ENCODE results near the gene CAVIN1. TPM values are rescaled to one million over a fixed set of nuclear protein-coding genes. Genes with fewer than 3 reads are reported as not detected.
A peak's percentile ranks its signal among the peaks of the same experiment; 100 is the strongest.
"Not testable (repeated sequence)": the region's sequence is repeated elsewhere in the genome, so short reads cannot be mapped to it uniquely, and the experiment has no call there.

CAVIN1 gene
- total and polyA plus RNA-seq, 5 donors from 2014 or later = 0.03 to 1.1 (median 0.14) TPM

DNA sequence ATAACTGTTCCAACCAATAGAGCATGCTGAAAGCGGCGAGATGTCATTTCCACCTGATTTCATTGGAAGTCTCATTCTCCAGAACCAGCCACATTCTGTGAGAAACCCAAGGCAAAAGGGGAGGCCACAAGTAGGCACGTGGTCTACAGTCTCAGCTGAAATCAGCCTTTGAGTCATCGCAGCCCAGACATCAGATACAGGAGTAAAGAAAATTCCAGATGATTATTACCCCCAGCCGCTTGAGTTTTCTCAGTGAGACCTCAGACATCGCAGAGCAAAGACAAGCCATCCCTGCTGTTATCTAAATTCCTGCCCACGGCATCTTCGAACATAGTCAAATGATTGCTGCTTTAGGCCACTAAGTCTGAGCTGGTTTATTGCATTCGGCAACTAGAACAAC lies 57.9 kb downstream of the CAVIN1 start:
- Mint-ChIP-seq H3K27me3 (no peaks in the 10 kb centered on the region), H3K36me3 (peaks cover 20% of the 10 kb centered on the region), H3K4me1 (peaks cover 34 to 81% (median 70%) of the 10 kb centered on the region in 4 donors), H3K4me3 (peak overlapping the region in 3 of 4 donors; percentile 1 to 53 (median 44)), H3K27ac (peak overlapping the region; percentile 49 to 60 (median 52)), H3K9me3 (peaks cover 0 to 2% (median 0%) of the 10 kb centered on the region in 7 donors)
- ATAC-seq (ENCODE audit: low read depth in 2 of 2) (no peak), DNase-seq (no peak)
- H3K27me3 ChIP-seq (ENCODE audit: control insufficient read depth, insufficient read depth, low read length) = no peaks in the 10 kb centered on the region
- H3K27ac ChIP-seq (ENCODE audit: insufficient read depth, low read length, poor library complexity, severe bottlenecking) = no peak overlapping the region
- H3K36me3 ChIP-seq (ENCODE audit: control insufficient read depth, insufficient read depth, low read length) = peaks cover 6% of the 10 kb centered on the region
- peaks cover 30% of the 10 kb centered on the region for H3K4me1 ChIP-seq (ENCODE audit: control insufficient read depth, insufficient read depth, low read length, poor library complexity, severe bottlenecking)
- no peaks in the 10 kb centered on the region for H3K9me3 ChIP-seq (ENCODE audit: control insufficient read depth in 2 of 2, low read length in 2 of 2)
- no peak overlapping the region for H3K4me3 ChIP-seq (ENCODE audit: low read depth, low read length)

DNA sequence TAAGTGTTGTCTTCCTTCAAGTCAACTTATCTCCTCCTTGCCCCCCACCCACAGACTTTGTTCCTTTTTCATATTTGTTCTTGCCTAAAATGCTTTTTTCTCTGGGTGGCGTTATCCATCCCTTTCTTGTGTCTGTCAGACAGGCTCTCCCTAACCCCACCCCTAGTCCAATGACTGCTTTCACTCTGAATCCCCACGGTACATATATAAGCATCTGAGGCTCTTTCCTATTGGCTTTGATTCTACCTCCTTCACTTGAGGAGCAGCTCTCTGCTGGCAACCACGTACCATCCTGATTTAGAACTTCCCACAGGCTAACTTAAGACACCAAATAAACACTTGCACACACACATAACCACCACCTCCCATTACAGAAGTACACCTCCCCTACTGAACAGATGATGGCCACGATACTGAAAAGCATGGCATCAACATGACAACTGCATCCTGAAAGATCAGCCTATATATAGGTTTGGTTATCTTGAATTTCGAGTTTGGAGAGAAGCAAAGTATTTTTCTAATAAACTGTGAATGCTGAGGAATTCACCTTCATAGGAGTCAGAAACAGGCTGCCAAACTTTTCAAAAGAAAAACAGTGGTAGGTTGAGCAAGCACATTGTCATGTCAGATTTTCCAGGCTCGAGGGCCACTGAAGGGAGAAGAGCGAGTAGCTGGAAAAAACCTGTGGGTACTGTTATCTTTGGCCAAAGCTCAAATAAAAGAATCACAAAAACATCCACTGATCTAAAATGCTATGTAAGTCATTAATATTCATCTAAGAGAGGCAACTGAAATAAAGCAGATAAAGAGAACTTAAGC lies 59.1 kb downstream of the CAVIN1 start:
- H3K27ac ChIP-seq (ENCODE audit: insufficient read depth, low read length, poor library complexity, severe bottlenecking) = no peak overlapping the region

DNA sequence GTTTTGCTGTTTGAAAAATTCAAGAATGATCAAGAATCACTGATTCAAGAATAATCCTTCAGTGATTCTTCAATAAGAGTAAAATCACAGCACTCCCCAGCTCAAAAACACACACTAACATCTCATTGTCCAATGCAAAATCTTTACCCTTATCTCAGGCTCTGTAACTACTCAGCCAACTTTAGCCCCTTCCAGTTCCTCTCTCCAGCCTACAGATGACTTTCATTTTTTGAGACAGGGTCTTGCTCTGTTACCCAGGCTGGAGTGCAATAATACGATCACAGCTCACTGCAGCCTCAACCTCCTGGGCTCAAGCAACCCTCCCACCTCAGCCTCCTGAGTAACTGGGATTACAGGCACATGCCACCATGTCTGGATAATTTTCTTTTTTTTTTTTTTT lies 59.8 kb downstream of the CAVIN1 start:
- peaks cover 21% of the 10 kb centered on the region for H3K36me3 Mint-ChIP-seq
- Histone ChIP-seq H3K27me3 (ENCODE audit: control insufficient read depth, insufficient read depth, low read length) (no peaks in the 10 kb centered on the region), H3K9me3 (ENCODE audit: control insufficient read depth in 2 of 2, low read length in 2 of 2) (no peaks in the 10 kb centered on the region), H3K27ac (ENCODE audit: insufficient read depth, low read length, poor library complexity, severe bottlenecking) (no peak overlapping the region), H3K4me3 (ENCODE audit: low read depth, low read length) (no peak overlapping the region), H3K4me1 (ENCODE audit: control insufficient read depth, insufficient read depth, low read length, poor library complexity, severe bottlenecking) (peaks cover 26% of the 10 kb centered on the region), H3K36me3 (ENCODE audit: control insufficient read depth, insufficient read depth, low read length) (peaks cover 10% of the 10 kb centered on the region)
- no peaks in the 10 kb centered on the region for H3K27me3 Mint-ChIP-seq
- DNase-seq (no peak), ATAC-seq (ENCODE audit: low read depth in 2 of 2) (no peak)
- peaks cover 34 to 81% (median 73%) of the 10 kb centered on the region in 4 donors for H3K4me1 Mint-ChIP-seq
- H3K9me3 Mint-ChIP-seq = peaks cover 0 to 2% (median 0%) of the 10 kb centered on the region in 7 donors
- H3K4me3 Mint-ChIP-seq = peak overlapping the region in 3 of 4 donors; percentile 31 to 60 (median 51)
- peak overlapping the region; percentile 52 to 82 (median 59) for H3K27ac Mint-ChIP-seq

More for the DNA sequence above, 59.1 kb downstream of the CAVIN1 start:
- H3K4me3 ChIP-seq (ENCODE audit: low read depth, low read length) = no peak overlapping the region
- Mint-ChIP-seq H3K36me3 (peaks cover 21% of the 10 kb centered on the region), H3K27me3 (no peaks in the 10 kb centered on the region), H3K4me1 (peaks cover 34 to 82% (median 73%) of the 10 kb centered on the region in 4 donors), H3K4me3 (peak overlapping the region in 3 of 4 donors; percentile 1 to 64 (median 3)), H3K9me3 (peaks cover 0 to 2% (median 0%) of the 10 kb centered on the region in 7 donors), H3K27ac (peak overlapping the region in 2 of 3 donors; percentile 52 to 70)
- ATAC-seq (ENCODE audit: low read depth in 2 of 2) (no peak), DNase-seq (no peak)
- H3K27me3 ChIP-seq (ENCODE audit: control insufficient read depth, insufficient read depth, low read length) = no peaks in the 10 kb centered on the region
- H3K4me1 ChIP-seq (ENCODE audit: control insufficient read depth, insufficient read depth, low read length, poor library complexity, severe bottlenecking) = peaks cover 30% of the 10 kb centered on the region
- peaks cover 10% of the 10 kb centered on the region for H3K36me3 ChIP-seq (ENCODE audit: control insufficient read depth, insufficient read depth, low read length)
- no peaks in the 10 kb centered on the region for H3K9me3 ChIP-seq (ENCODE audit: control insufficient read depth in 2 of 2, low read length in 2 of 2)

DNA sequence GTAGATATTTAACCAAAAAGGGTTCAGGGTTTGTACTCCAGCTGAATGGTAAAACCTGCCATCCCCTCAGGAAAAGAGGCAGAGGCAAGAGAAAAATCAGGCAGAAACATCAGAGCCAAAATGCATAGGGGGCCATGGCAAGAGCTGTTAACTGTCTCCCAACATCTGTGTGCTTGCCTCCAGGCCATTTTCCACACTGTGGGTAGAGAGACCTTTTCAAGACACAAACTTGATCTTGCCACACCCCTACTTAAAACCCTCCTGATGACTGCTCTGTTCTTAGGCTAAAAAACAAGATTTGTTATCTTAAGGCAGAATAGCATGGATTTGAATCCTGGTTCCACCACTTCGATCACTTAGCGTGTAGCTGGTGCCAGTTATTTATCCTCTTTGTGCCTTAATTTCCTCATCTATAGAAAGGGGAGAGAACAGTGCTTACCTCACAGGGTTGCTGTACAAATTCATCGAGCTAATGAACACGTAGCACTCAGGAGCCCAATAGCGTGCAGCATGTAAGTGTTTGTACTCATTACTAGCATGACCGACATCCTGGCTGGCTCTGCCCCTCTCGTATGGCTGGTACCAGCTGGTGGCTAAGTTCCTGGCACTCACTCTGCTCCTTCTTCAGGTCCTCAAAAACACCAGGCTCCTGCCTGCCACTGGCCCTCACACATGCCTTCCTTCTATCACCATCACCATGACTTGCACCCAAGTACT lies 60.7 kb downstream of the CAVIN1 start:
- Mint-ChIP-seq H3K27ac (peak overlapping the region; percentile 52 to 92 (median 82)), H3K4me1 (peaks cover 31 to 78% (median 68%) of the 10 kb centered on the region in 4 donors), H3K36me3 (peaks cover 21% of the 10 kb centered on the region), H3K9me3 (peaks cover 0 to 2% (median 0%) of the 10 kb centered on the region in 7 donors), H3K27me3 (no peaks in the 10 kb centered on the region), H3K4me3 (peak overlapping the region in 3 of 4 donors; percentile 31 to 60 (median 51))
- peaks cover 10% of the 10 kb centered on the region for H3K36me3 ChIP-seq (ENCODE audit: control insufficient read depth, insufficient read depth, low read length)
- no peaks in the 10 kb centered on the region for H3K27me3 ChIP-seq (ENCODE audit: control insufficient read depth, insufficient read depth, low read length)
- H3K27ac ChIP-seq (ENCODE audit: insufficient read depth, low read length, poor library complexity, severe bottlenecking) = peak overlapping the region; percentile 19
- no peaks in the 10 kb centered on the region for H3K9me3 ChIP-seq (ENCODE audit: control insufficient read depth in 2 of 2, low read length in 2 of 2)
- peak overlapping the region; percentile 8 for H3K4me3 ChIP-seq (ENCODE audit: low read depth, low read length)
- peak in 1 of 3 donors; percentile 69 for DNase-seq
- peaks cover 23% of the 10 kb centered on the region for H3K4me1 ChIP-seq (ENCODE audit: control insufficient read depth, insufficient read depth, low read length, poor library complexity, severe bottlenecking)
- ATAC-seq (ENCODE audit: low read depth in 2 of 2) = peak in 1 of 2 donors; percentile 57

DNA sequence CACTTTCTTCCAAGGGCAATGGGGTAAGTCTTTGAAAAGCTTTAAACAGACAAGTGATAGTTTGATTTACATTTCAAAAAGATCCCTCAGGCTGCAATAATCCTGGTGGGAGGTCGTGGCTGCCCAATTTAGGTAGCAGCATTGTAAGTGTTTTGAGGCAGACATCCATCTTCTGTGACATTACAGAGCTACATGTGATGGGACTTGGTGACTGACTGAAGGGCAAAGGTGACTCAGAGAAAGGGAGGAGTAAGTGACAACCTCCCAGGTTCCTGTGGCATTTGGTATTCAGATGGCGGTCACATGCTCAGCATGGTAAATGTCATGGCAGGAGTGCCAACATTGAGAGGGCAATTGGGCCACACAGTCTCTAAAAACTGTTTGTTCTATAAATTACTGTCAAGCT lies 61.3 kb downstream of the CAVIN1 start:
- H3K9me3 ChIP-seq (ENCODE audit: control insufficient read depth in 2 of 2, low read length in 2 of 2) = no peaks in the 10 kb centered on the region
- DNase-seq = peak in 1 of 3 donors; percentile 76
- Mint-ChIP-seq H3K9me3 (peaks cover 0 to 2% (median 0%) of the 10 kb centered on the region in 7 donors), H3K4me3 (peak overlapping the region; percentile 10 to 70 (median 29)), H3K27me3 (no peaks in the 10 kb centered on the region), H3K27ac (peak overlapping the region; percentile 52 to 92 (median 82)), H3K36me3 (peaks cover 21% of the 10 kb centered on the region), H3K4me1 (peaks cover 29 to 77% (median 66%) of the 10 kb centered on the region in 4 donors)
- no peaks in the 10 kb centered on the region for H3K27me3 ChIP-seq (ENCODE audit: control insufficient read depth, insufficient read depth, low read length)
- peak overlapping the region; percentile 19 for H3K27ac ChIP-seq (ENCODE audit: insufficient read depth, low read length, poor library complexity, severe bottlenecking)
- peaks cover 10% of the 10 kb centered on the region for H3K36me3 ChIP-seq (ENCODE audit: control insufficient read depth, insufficient read depth, low read length)
- H3K4me1 ChIP-seq (ENCODE audit: control insufficient read depth, insufficient read depth, low read length, poor library complexity, severe bottlenecking) = peaks cover 23% of the 10 kb centered on the region
- H3K4me3 ChIP-seq (ENCODE audit: low read depth, low read length) = peak overlapping the region; percentile 7
- peak; percentile 87 to 93 for ATAC-seq (ENCODE audit: low read depth in 2 of 2)

DNA sequence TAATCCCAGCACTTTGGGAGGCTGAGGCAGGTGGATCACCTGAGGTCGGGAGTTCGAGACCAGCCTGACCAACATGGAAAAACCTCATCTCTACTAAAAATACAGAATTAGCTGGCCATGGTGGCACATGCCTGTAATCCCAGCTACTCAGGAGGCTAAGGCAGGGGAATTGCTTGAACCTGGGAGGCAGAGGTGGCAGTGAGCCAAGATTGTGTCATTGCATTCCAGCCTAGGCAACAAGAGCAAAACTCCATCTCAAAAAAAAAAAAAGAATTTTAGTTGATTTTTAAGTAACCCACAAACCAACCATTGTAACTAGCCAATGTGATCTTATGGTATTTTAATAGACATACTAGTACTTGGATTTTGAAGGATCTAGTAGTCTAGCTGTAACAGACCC lies 62.7 kb downstream of the CAVIN1 start:
- not testable (repeated sequence) for H3K27me3 ChIP-seq (ENCODE audit: control insufficient read depth, insufficient read depth, low read length); H3K4me3 ChIP-seq (ENCODE audit: low read depth, low read length); H3K27ac ChIP-seq (ENCODE audit: insufficient read depth, low read length, poor library complexity, severe bottlenecking); H3K27me3 Mint-ChIP-seq; H3K9me3 ChIP-seq (ENCODE audit: control insufficient read depth in 2 of 2, low read length in 2 of 2); H3K4me3 Mint-ChIP-seq; H3K36me3 ChIP-seq (ENCODE audit: control insufficient read depth, insufficient read depth, low read length); H3K27ac Mint-ChIP-seq; DNase-seq; ATAC-seq (ENCODE audit: low read depth in 2 of 2); H3K9me3 Mint-ChIP-seq
- Mint-ChIP-seq H3K36me3 (peaks cover 21% of the 10 kb centered on the region), H3K4me1 (peaks cover 34 to 77% (median 63%) of the 10 kb centered on the region in 4 donors)
- H3K4me1 ChIP-seq (ENCODE audit: control insufficient read depth, insufficient read depth, low read length, poor library complexity, severe bottlenecking) = peaks cover 23% of the 10 kb centered on the region

DNA sequence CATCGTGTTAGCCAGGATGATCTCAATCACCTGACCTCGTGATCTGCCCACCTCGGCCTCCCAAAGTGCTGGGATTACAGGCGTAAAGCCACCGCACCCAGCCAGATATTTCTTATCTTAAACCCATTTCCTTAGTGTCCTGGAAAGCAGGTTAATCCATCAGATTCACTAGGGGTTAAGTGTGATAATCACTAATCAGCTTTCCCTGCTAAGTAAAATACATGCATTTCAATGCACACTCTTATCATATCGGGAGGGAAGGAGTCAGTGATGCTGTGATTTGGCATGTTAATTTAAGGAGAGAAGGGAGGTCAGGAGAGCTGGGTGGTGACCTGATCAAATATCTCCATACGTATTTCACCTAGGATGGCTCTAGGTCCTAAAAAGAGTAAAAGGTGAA lies 63.9 kb downstream of the CAVIN1 start:
- Mint-ChIP-seq H3K9me3 (peaks cover 0 to 2% (median 0%) of the 10 kb centered on the region in 7 donors), H3K4me1 (peaks cover 32 to 74% (median 57%) of the 10 kb centered on the region in 4 donors), H3K27me3 (no peaks in the 10 kb centered on the region), H3K4me3 (no peak overlapping the region), H3K36me3 (peaks cover 10% of the 10 kb centered on the region), H3K27ac (peak overlapping the region in 1 of 3 donors; percentile 54)
- ATAC-seq (ENCODE audit: low read depth in 2 of 2) (no peak), DNase-seq (no peak)
- Histone ChIP-seq H3K9me3 (ENCODE audit: control insufficient read depth in 2 of 2, low read length in 2 of 2) (no peaks in the 10 kb centered on the region), H3K36me3 (ENCODE audit: control insufficient read depth, insufficient read depth, low read length) (peaks cover 10% of the 10 kb centered on the region), H3K4me3 (ENCODE audit: low read depth, low read length) (no peak overlapping the region), H3K27ac (ENCODE audit: insufficient read depth, low read length, poor library complexity, severe bottlenecking) (no peak overlapping the region), H3K27me3 (ENCODE audit: control insufficient read depth, insufficient read depth, low read length) (no peaks in the 10 kb centered on the region), H3K4me1 (ENCODE audit: control insufficient read depth, insufficient read depth, low read length, poor library complexity, severe bottlenecking) (peaks cover 20% of the 10 kb centered on the region)

Measured in CD4-positive, CD25-positive, alpha-beta regulatory T cell (primary cell).